Thyroid gland (tissue), 4 donors: ENCODE results near the gene YAE1.

ENCODE experiments used
- POLR2A ChIP-seq, 2 donors: fragments of 450-650 bp; IDR thresholded peaks; one replicate each; pipeline ENCODE4 v1.6.1; 2017; ENCODE audit warnings: antibody characterized with exemption in 2 of 2, mild to moderate bottlenecking in 2 of 2, moderate library complexity in 1 of 2
- TF ChIP-seq, protein P1 (sequence below), 6 experiments: fragments of 200-600 bp in 3 of 6; fragments of 450-650 bp in 3 of 6; sonication (generic) in 3 of 6; IDR thresholded peaks; one replicate each; pipeline ENCODE4 v1.5.1; 2016 to 2019; ENCODE audit warnings: antibody characterized with exemption in 6 of 6, mild to moderate bottlenecking in 2 of 6, inconsistent platforms in 1 of 6, moderate library complexity in 1 of 6

DNA sequence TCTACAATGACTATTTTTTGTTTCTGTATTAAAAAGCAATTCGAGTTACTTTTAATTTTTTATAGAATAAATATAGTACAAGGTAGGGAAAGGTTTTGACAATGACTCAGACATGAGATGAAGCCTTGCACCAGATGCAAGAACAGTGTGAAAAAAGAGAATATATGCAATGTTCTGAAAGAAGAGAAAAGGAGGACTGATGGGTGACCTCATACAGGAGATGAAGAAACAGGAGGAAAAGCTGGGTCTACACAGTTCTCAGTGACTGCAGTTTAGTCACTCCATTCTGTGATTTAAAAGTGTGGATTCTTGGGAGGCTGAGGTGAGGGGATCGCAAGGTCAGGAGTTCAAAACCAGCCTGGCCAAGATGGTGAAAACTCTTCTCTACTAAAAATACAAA lies 38.3 kb upstream of the YAE1 start:
- TF ChIP-seq, protein P1, sequence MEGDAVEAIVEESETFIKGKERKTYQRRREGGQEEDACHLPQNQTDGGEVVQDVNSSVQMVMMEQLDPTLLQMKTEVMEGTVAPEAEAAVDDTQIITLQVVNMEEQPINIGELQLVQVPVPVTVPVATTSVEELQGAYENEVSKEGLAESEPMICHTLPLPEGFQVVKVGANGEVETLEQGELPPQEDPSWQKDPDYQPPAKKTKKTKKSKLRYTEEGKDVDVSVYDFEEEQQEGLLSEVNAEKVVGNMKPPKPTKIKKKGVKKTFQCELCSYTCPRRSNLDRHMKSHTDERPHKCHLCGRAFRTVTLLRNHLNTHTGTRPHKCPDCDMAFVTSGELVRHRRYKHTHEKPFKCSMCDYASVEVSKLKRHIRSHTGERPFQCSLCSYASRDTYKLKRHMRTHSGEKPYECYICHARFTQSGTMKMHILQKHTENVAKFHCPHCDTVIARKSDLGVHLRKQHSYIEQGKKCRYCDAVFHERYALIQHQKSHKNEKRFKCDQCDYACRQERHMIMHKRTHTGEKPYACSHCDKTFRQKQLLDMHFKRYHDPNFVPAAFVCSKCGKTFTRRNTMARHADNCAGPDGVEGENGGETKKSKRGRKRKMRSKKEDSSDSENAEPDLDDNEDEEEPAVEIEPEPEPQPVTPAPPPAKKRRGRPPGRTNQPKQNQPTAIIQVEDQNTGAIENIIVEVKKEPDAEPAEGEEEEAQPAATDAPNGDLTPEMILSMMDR (IDR thresholded peaks at IDR 0.05): no peak
- no peak for TF ChIP-seq POLR2A (IDR thresholded peaks at IDR 0.05)
